Embryonic facial prominence (tissue), 1 donor: Measurements from ENCODE around the gene G2E3.
"Not testable (repeated sequence)": the region's sequence is repeated elsewhere in the genome, so short reads cannot be mapped to it uniquely, and the experiment has no call there.

Experiments
- DNase-seq: peaks from one replicate; pipeline ENCODE4 v3.0.0-alpha.2; 2016; ENCODE audit errors: extremely low spot score

G2E3 gene

DNA sequence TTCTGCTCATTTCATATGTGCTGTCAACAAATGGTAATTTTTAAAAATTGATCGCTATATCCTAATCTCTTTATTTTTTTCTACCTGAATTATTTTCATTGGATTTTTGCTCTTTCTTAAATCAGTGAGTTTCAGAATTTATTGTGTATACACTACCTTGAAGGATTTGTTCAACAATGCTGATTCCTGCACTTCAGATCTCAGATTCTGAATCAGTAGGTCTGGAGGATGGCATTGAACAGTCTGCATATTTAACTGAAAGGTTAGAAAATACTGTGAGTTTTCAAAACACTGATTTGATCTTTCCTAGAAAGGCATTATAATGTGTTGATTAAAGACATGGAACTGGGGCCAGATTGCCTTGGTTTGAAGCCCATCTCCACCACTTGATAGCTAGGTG is 1.6 kb downstream of the G2E3 start:
- no peak for DNase-seq

DNA sequence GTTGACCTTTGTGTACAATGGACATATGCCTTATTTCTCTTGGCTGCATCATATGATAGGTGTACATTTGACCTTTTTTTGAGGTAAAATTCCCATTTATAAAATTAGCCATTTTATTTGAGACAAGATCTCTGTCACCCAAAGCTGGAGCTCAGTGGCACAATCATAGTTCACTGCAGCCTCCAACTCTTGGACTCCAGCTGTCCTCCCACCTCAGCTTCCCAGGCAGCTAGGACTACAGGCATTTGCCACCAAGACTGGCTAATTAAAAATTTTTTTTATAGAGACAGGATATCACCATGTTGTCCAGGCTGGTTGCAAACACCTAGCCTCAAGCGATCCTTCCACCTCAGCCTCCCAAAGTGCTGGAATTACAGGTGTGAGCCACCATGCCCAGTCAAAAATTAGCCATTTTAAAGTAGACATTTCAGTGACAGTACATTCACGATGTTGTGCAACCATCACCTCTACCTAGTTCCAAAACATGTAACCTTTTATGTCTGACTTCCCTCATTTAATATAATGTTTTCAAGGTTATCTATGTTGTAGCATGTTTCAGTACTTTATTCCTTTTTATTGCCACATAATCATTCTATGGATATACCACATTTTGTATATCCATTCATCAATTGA is 5.4 kb downstream of the G2E3 start:
- no peak for DNase-seq

DNA sequence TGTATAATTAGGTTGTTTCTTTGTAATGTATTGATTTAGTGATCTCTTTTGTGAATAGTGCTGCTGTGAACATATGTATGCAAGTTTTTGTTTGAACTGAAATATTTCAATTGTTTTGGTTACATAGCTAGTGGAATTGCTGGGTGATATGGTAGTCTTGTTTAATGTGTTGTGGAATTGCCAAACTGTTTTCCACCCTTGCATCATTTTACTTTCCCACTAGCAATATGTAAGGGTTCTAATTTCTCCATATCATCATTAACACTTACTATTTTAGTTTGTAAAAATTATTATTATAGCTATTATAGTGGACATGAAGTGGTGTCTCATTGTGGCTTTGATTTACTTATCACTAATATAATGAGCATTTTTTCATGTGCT is 5.9 kb downstream of the G2E3 start:
- no peak for DNase-seq

DNA sequence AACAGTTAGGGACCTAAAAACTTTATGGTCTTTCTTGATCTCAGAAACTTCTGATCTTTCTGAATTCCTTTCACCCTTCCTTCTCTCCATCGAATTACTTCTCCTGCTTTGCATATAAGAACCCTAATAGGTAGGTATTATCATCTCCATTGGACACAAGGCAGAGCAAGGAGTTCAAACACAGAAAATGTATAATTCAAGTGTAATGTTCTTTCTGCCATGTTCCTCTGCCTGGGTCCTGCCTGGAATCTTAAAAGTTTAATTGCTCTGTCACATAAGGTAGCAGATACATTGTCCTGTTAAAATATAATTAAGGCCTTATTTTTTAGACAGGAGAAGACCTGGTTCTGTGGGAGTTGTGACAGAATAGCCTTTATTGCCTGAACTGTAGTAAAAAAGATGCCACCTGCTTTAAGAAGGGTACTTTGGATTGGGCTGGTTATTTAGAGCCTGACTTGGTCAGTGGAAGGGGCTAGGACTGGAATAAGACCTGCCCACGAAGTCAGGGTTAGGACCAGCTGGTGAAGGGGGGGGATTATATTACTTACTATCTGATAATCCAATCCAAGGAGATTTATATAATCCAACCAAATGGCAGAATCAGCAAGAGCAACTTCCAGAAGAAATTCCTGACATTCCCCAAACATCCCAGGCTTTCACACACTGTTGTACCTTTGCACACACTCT is 10.4 kb downstream of the G2E3 start:
- no peak for DNase-seq

DNA sequence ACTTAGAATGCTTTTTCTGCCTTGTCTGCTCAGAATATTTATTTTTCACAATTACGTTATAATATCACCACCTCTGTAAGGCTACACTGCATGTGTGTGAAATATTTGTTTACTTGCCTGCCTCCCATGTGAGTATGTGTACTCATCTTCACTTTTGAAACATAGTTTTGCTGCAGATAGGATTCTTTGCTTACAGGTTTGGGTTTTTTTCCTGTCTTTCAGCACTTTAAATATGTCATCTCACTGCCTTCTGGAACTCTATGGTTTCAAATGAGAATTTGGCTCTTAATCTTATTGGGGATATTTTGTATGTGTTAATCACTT is 10.9 kb downstream of the G2E3 start:
- DNase-seq, result no peak

DNA sequence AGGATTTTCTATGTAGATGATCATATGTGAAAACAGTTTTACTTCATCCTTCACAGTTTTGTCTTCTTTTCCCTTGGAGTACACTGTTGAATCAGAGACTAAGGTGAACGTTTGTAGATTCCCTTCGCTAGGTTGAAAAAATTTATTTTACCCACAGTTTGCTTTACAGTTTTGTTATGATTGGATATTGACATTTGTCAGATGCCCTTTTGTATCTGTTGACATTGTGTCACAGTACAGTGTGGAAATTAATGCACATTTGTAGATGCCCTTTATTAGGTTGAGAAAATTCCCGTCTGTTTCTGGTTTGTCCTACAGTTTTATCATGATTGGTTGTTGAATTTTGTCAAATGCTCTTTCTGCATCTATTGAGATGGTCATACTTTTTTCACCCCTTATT is 13.3 kb downstream of the G2E3 start:
- no peak for DNase-seq

DNA sequence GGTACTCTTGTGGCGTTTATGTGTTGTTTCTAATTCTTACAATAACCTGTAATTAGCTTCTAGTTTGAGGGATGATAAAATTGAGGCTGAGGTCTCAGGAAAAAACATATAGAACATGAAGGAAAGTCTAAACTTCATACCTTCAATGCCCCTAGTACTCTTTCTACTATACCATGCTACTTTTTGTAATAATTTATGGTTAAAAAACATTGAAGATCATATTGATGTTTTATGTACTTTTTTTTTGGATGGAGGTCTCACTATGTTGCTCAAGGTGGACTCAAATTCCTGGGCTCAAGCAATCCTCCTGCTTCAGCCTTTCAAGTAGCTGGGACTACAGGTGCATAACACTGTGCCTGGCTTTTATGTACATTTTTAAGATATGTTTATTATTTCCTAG is 13.8 kb downstream of the G2E3 start:
- DNase-seq, result no peak

DNA sequence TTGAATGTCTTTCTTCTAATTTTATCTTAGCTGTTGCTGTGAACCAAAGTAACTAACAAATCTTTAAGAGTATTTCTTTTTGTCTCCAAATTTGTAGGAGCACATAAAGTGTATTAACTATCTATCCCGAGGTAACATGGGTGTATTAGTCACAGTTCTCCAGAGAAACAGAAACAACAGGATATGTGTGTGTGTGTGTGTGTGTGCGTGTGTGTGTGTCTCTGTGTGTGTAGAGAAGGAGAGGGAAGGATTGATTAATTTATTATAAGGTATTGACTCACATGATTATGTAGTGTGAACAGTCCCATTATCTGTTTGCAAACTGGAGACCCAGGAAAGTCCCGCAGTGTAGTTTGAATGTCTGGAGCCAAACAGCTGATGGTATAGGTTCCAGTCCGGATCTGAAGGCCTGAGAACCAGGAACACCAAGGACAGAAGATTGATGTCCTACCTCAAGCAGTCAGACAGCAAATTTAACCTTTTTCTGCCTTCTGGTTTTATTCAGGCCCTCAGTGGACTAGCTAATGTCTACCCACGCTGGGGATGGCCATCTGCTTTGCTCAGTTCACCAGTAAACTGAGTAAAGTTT is 14.4 kb downstream of the G2E3 start:
- DNase-seq, result no peak

DNA sequence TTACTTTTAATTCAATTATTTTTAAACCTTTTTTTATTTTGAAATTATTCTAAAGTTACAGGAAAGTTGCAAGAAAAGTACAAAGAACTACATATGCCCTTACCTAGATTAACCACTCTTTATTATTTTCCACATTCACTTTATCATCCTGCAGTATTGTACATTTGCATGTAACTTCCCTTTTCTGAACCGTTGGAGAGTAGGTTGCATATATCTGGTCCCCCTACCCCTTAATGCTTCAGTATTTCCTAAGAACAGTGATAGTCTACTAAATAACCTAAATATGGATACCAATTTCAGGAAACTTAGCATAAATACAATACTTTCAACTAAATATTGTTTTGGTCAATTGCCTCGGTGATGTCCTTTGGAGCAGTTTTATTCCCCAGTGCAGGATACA is 15.0 kb downstream of the G2E3 start:
- no peak for DNase-seq

DNA sequence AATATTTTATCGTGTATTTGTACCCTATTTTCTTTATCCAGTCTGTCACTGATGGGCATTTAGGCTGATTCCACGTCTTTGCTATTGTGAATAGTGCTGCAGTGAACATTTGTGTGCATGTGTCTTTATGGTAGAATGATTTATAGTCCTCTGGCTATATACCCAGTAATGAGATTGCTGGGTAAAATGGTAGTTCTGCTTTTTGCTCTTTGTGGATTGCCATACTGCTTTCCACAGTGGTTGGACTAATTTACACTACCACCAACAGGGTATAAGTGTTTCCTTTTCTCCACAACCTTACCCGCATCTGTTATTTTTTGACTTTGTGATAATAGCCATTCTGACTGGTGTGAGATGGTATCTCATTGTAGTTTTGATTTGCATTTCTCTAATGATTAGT is 15.8 kb downstream of the G2E3 start:
- not testable (repeated sequence) for DNase-seq

DNA sequence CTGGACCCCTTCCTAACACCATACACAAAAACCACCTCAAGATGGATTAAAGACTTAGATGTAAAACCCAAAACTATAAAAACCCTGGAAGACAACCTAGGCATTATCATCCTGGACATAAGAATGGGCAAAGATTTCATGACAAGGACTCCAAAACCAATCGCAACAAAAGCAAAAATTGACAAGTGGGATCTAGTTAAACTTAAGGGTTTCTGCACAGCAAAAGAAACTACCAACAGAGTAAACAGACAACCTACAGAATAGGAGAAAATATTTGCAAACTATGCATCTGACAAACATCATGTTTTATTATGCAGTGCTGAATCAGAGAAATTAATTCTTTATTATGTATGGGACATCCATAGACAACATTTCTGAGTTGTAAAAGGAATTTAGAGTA is 17.4 kb downstream of the G2E3 start:
- DNase-seq, result not testable (repeated sequence)

DNA sequence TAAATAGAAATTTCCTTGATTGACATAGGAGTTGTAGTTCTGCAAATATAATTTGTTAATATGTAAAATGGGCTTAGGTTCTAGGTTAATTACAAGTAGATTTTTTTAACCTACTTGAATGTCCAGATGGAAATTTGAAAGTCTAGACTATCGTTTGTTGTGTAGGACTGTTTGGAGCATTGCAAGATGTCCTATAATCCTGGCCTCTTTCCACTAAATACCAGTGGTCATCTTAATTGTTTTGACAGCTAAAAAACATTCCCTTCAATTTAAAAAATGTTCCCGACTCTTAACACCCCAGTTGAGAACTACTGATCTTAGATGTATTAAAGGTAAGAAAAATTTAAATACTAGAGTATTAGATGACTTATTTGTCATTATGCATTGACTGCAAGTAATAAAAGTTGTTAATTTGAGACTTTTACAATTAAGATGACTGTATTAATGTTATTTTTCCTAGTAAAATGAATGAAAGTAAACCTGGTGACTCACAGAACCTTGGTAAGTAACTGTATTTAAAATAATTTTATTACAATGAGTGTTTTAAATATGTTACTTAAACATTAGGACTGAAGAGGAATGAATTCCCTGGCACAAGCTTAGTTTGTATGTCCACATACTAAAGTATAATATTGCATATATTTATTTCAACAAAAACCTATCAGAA is 21.8 kb downstream of the G2E3 start:
- no peak for DNase-seq

DNA sequence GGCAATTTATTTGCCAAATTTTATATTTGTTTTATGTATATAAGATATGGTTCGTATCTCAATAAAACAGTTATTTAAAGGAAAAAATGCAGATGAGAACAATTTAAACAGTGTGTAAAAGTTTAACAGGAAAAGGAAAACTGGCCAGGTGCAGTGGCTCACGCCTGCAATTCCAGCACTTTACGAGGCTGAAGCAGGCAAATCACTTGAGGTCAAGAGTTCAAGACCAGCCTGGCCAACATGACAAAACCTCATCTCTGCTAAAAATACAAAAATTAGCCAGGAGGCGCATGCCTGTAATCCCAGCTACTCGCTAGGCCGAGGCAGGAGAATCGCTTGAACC is 22.3 kb downstream of the G2E3 start:
- no peak for DNase-seq

DNA sequence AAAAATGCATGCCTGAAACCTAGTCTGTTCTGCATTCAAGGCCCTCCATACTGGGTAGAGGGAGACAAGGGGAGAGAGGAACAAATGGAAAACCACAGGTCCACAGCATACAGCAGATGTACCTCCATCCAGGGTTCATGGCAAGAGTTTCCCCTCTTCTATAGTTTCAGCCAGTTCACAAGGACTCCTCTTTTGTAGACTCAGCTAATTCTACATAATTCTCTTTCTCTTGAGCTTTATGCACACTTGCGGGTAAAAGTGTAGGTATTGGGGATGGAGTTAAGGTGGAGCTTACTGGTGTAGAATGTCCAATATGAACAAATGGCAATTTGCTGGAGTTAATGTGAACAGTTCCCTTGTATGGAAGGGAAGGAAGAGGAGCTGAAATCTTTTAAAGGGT is 23.4 kb downstream of the G2E3 start:
- DNase-seq, result no peak

DNA sequence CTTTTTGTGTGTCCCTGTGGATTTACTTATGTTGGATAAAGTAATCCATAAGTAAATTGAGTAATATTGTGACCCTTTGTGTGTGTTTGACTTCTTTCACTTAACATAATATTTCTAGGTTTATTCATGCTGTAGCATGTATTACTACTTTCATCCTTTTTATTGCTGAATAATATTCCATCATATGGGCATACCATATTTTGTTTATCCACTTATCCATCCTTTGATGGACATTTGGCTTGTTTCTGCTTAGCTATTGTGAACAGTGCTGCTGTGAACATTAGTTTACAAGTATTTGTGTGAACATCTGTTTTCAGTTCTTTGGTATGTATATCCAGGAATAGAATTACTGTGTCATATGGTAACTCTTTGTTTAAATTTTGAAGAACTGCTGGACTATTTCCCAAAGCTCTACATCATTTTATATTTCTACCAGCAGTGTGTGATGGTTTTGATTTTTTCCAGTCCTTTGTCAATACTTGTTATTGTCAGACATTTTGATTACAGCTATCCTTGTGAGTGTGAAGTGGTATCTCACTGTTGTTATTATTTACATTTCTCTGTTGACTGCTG is 25.2 kb downstream of the G2E3 start:
- DNase-seq, result no peak

DNA sequence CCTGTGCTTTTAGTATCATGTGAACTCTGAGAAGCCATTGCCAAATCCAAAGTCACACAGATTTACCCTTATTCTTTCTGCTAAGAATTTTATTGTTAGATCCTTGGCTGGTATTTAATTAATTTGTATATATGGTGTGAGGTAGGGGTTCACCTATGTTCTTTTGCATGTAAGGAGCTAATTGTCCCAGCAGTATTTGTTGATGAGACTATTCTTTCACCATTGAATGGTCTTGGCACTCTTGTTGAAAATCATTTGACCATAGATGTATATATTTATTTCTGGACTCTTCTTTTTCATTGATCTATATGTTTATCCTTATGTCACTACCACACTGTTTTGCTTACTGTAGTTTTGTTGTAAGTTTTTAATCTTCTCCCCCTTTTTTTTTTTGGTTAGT is 26.2 kb downstream of the G2E3 start:
- DNase-seq, result no peak

DNA sequence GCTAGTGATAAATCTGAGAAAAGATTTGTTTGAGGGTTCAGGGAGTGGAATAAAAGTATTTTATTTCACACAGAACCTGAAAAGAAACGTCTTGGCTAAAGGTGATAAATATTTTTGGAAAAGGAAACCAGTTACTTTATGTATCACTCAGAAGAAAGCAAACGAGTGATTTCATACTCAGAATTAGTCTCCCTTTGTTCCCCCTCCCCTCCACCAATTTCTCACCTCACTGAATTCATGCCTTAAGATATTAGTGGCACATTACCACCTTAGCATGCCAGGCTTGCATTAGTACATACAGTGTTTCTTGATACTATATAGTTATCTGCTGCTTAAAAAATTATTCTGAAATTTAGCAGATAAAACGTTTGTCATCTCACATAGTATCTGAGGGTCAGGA is 28.2 kb downstream of the G2E3 start:
- DNase-seq, result no peak

DNA sequence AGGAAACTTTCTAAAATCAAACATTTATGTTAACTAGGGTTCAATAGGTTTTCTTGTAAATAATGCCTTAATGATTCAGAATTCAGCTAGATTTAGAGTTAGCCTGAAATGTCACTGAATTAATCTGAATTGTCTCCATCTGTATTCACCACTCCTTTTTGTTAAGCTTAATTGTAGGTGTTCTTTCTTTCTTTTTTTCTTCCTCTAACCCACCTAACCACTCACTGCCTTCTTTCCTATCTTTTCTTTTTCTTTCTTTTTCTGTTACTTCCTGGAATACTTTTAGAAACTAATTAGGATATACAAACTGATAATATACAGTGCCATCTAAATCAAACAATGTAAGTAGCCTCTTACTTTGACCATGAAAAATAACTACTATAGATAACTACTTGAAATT is 29.9 kb downstream of the G2E3 start:
- no peak for DNase-seq

DNA sequence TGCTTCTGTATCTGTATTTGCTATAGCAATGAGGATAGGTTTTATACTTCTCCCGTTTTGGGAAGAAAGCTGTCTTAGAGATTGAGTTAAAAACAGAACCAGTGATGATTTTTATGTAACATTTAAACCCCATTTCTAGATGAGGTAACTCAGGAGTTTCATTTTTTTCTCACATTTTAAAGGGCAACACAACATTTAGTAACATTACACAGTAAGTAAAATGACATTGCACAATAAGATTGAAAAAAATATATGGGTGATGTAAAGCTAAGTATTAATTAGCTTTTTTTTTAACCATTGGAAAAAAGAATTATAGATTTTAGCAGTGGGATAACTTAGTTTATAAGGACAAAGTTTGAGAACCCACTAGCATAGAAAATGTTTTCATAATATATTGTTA is 38.0 kb downstream of the G2E3 start:
- DNase-seq, result no peak

DNA sequence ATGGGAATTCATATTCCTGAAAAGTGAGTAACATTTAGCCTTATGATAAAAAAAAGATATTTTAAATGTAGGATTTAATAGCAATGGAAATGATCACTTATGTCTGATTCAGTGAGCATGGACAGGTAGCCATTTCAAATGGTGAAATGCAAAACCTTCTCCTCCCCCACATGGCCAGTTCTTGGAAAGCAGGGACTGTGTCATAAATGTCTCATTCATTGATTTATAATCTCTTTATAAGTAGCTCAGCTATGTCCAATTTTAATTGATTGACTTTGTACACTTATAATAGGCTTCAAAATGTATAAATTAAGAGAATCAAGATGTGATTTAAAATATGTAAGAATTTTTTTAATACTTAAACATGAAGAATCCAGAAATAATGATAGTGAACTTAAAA is 38.5 kb downstream of the G2E3 start:
- DNase-seq, result no peak

DNA sequence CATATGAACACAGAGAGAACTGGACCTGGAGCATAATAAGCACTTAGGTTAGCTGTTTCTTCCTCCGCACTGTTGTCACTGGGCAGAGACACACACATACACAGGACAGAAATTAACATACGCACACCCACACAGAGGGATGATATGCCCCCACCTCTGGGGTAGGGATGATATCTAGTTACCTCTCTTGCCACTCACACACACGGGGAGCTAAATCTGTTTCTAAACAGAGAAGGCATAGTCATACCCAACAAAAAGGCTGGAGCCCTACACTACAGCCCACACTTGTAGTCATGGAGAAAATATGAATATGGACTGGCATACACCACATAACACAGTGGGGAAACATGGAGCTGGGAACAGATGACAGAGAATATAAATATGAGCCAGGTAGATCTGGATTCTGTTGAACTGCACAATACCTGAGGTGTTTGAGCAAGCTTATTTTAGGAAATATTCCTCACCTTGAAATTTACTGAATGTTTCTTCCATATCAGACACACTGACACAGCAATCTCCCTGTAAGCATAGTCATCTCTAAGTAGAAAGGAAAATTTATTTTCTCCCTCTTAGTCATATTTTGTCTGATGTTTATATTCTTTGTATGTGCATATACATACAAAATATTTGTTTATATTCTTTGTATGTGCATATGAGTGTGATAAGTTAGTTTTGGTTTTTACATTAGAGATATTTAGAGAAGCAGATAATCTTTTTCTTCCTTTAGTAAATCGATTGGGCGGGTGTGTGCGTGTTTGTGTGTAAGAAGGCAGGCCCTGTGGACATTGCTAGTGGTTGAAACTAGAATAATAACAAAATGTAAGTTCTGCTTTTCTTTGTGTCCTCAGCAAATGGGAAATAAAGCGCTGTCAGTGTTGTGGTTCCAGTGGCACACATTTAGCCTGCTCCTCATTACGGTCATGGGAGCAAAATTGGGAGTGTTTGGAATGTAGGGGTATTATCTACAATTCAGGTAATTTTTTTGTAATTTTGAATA is 42.3 kb downstream of the G2E3 start:
- DNase-seq, result no peak

DNA sequence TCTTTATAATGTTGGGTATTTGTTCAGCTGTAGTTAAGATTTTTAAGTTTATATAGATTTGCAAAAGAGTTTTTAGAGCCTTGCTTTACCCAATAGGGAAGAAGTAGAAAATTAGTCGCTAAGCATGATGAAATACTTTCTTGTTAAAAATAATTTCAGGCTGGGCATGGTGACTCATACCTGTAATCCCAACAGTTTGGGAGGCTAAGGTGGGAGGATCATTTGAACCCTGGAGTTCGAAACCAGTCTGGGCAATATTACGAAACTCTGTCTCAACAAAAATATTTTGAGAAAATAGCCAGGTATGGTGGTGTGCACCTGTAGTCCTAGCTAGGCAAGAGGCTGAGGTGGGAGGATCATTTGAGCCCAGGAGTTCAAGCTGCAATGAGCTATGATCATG is 44.4 kb downstream of the G2E3 start:
- DNase-seq, result no peak
